ENCODE data around the gene EFR3B.

GRCh38 chr2:25042321-25043240 lies 705 bp downstream of the EFR3B start:
- TF ChIP-seq CTCF (IDR thresholded peaks at IDR 0.05; ENCODE audit: low read depth, low read length, poor library complexity, severe bottlenecking): no peak
- TF ChIP-seq EZH2phosphoT487 (IDR thresholded peaks at IDR 0.05; ENCODE audit: borderline replicate concordance, low read length): peak; percentile 91
